DOHH2 (cell line): ENCODE data around the gene KRT6C.

Source experiments
- EZH2phosphoT487 ChIP-seq: fragments of 200-600 bp; sonication (generic); IDR thresholded peaks from 2 replicates; pipeline ENCODE4 v1.6.1; 2017; ENCODE audit warnings: borderline replicate concordance, mild to moderate bottlenecking, antibody characterized with exemption, low read length, moderate library complexity, mixed read lengths
- TF ChIP-seq, protein P1 (sequence below): fragments of 200-600 bp; sonication (generic); IDR thresholded peaks from one replicate; pipeline ENCODE4 v1.5.1; 2014; ENCODE audit warnings: antibody characterized with exemption, mild to moderate bottlenecking, low read depth, low read length; ENCODE audit not compliant: poor library complexity, severe bottlenecking

DNA sequence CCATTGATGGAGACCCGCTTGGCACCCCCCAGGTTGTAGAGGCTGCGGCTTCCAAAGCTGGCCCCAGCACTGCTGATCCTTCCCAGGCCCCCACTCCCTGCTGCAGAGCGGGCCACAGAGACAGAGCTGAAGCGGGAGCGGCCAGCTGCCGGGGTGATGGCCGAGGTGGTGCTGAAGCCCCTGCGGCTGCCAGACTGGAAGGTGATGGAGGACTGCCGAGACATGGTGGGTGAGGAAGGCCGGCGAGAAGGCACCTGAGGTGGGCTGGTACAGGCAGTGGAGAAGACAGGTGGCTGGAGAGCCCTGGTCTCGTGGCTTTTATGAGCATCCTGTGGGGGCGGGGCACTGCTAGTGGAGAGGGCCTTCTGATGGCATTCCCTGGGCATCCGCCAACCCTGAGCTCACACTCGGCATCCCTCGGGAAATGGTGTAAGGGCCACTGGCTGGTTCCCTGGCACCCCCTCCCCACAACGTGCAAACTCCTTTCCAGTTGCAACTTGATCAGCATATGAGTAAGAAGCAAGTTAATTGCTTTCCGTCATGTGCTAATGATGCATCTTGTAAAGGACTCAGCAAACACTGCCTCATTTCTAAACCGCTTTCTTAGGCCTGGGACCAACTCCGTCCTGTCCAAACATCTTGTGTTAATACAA is 39.4 kb downstream of the KRT6C start, which contains the start of gene KRT75:
- no peak for TF ChIP-seq EZH2phosphoT487
- TF ChIP-seq, protein P1, sequence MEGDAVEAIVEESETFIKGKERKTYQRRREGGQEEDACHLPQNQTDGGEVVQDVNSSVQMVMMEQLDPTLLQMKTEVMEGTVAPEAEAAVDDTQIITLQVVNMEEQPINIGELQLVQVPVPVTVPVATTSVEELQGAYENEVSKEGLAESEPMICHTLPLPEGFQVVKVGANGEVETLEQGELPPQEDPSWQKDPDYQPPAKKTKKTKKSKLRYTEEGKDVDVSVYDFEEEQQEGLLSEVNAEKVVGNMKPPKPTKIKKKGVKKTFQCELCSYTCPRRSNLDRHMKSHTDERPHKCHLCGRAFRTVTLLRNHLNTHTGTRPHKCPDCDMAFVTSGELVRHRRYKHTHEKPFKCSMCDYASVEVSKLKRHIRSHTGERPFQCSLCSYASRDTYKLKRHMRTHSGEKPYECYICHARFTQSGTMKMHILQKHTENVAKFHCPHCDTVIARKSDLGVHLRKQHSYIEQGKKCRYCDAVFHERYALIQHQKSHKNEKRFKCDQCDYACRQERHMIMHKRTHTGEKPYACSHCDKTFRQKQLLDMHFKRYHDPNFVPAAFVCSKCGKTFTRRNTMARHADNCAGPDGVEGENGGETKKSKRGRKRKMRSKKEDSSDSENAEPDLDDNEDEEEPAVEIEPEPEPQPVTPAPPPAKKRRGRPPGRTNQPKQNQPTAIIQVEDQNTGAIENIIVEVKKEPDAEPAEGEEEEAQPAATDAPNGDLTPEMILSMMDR: no peak
